Measurements from ENCODE around the gene NXPE3. TPM values are rescaled to one million over a fixed set of nuclear protein-coding genes. Genes with fewer than 3 reads are reported as not detected.

The NXPE3 gene
- total RNA-seq, 1 experiment from 2014 or later = 12.8 TPM

- ChIA-PET POLR2A (ENCODE audit: unreplicated experiment) (no interaction called here), CTCF (no interaction called here)
- H3K4me3 ChIP-seq = no peak overlapping the region
- 0 out of 2 replicates have a peak, but pooled peaks cover 4% of the 10 kb centered on the region for H3K9me2 ChIP-seq (ENCODE audit: insufficient read depth)
- H4K20me1 ChIP-seq (ENCODE audit: insufficient read depth) = no peaks in the 10 kb centered on the region
- intact Hi-C loops (cut with micrococcal nuclease; ENCODE audit: unreplicated experiment) = no loop called here
- H3K36me3 ChIP-seq (ENCODE audit: low read depth) = no peaks in the 10 kb centered on the region
- H3K27me3 ChIP-seq (ENCODE audit: insufficient read depth, low read depth) = no peaks in the 10 kb centered on the region
- peaks cover 23% of the 10 kb centered on the region for H3K4me1 ChIP-seq (replicated peaks; ENCODE audit: insufficient read depth)
- H3K9me3 ChIP-seq (ENCODE audit: insufficient read depth, low read depth) = no peaks in the 10 kb centered on the region; the same call in 1 of the 2 replicates
- DNase-seq = no peak
- no TSS peak for BruUV-seq (replicated peaks)
- no peak for TF ChIP-seq EZH2 (IDR thresholded peaks at IDR 0.05; ENCODE audit: low read depth)
- TF ChIP-seq, protein P1, sequence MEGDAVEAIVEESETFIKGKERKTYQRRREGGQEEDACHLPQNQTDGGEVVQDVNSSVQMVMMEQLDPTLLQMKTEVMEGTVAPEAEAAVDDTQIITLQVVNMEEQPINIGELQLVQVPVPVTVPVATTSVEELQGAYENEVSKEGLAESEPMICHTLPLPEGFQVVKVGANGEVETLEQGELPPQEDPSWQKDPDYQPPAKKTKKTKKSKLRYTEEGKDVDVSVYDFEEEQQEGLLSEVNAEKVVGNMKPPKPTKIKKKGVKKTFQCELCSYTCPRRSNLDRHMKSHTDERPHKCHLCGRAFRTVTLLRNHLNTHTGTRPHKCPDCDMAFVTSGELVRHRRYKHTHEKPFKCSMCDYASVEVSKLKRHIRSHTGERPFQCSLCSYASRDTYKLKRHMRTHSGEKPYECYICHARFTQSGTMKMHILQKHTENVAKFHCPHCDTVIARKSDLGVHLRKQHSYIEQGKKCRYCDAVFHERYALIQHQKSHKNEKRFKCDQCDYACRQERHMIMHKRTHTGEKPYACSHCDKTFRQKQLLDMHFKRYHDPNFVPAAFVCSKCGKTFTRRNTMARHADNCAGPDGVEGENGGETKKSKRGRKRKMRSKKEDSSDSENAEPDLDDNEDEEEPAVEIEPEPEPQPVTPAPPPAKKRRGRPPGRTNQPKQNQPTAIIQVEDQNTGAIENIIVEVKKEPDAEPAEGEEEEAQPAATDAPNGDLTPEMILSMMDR (conservative IDR thresholded peaks at IDR 0.05) = no peak
- no peaks in the 10 kb centered on the region for H3K79me2 ChIP-seq (ENCODE audit: low read depth)
- peaks cover 3% of the 10 kb centered on the region; the same call in 1 of the 2 replicates for H3F3A ChIP-seq (ENCODE audit: insufficient read depth, low read depth)
- H3K4me2 ChIP-seq = no peak overlapping the region
- H3K27ac ChIP-seq = no peak overlapping the region
- H2AFZ ChIP-seq = no peak overlapping the region
Observed at GRCh38 chr3:101829874-101830273, 50.9 kb downstream of the NXPE3 start.

DNA sequence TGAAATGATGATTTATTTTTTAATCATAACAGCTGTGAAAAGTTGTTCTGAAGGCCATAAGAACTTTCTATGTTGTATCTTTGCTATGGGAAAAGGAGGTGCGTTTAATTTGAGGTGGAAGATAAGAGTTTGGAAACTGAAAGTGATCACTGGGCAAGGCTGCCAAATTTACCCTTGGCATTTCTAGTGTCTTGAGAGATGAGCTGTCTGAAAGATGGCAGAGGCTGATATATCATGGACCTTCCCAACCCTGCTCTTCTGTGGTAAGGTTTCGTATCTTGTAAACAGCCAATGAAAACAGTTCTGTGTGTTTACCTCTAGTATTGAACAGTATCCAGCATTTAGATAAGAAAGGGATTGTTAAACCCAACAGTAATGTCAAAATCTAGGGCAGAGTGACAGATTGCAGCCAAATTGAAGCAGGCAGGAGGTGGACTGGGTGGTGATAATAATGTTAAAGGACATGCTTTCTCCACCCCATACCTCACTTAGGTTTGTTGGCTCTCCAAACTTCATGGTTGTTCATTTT, 54.5 kb downstream of the NXPE3 start:
- CTCF ChIA-PET = no interaction called here

GRCh38 chr3:101835676-101836075, 56.7 kb downstream of the NXPE3 start:
- Histone ChIP-seq H3K4me3 (no peak overlapping the region), H4K20me1 (ENCODE audit: insufficient read depth) (no peaks in the 10 kb centered on the region), H3K27ac (no peak overlapping the region), H2AFZ (no peak overlapping the region), H3K27me3 (ENCODE audit: insufficient read depth, low read depth) (no peaks in the 10 kb centered on the region), H3K36me3 (ENCODE audit: low read depth) (no peaks in the 10 kb centered on the region), H3K4me2 (no peak overlapping the region), H3K4me1 (replicated peaks; ENCODE audit: insufficient read depth) (no peaks in the 10 kb centered on the region), H3K9me3 (ENCODE audit: insufficient read depth, low read depth) (no peaks in the 10 kb centered on the region; the same call in 1 of the 2 replicates), H3K79me2 (ENCODE audit: low read depth) (no peaks in the 10 kb centered on the region), H3K9me2 (ENCODE audit: insufficient read depth) (0 out of 2 replicates have a peak, but pooled peaks cover 4% of the 10 kb centered on the region), H3F3A (ENCODE audit: insufficient read depth, low read depth) (no peaks in the 10 kb centered on the region)
- intact Hi-C loops (cut with micrococcal nuclease; ENCODE audit: unreplicated experiment) = no loop called here
- CTCF ChIA-PET = interaction anchor here (0.6 kb wide), 1 partner anchor 33 kb away, joined by 3 read pairs; no protein-coding TSS in a partner anchor
- no peak for TF ChIP-seq EZH2 (IDR thresholded peaks at IDR 0.05; ENCODE audit: low read depth)
- TF ChIP-seq, protein P1 (conservative IDR thresholded peaks at IDR 0.05) = no peak
- DNase-seq = no peak
- POLR2A ChIA-PET (ENCODE audit: unreplicated experiment) = interaction anchor here (0.6 kb wide), 1 partner anchor 390 kb away, joined by 4 read pairs; no protein-coding TSS in a partner anchor
- BruUV-seq (replicated peaks) = no TSS peak

More for the DNA sequence above, 54.5 kb downstream of the NXPE3 start:
- H2AFZ ChIP-seq = no peak overlapping the region
- H3F3A ChIP-seq (ENCODE audit: insufficient read depth, low read depth) = no peaks in the 10 kb centered on the region
- H3K27ac ChIP-seq = no peak overlapping the region
- H3K4me3 ChIP-seq = no peak overlapping the region
- POLR2A ChIA-PET (ENCODE audit: unreplicated experiment) = no interaction called here
- DNase-seq = no peak
- H3K9me3 ChIP-seq (ENCODE audit: insufficient read depth, low read depth) = no peaks in the 10 kb centered on the region; the same call in 1 of the 2 replicates
- H3K27me3 ChIP-seq (ENCODE audit: insufficient read depth, low read depth) = no peaks in the 10 kb centered on the region
- BruUV-seq (replicated peaks) = no TSS peak
- no peaks in the 10 kb centered on the region for H4K20me1 ChIP-seq (ENCODE audit: insufficient read depth)
- intact Hi-C loops (cut with micrococcal nuclease; ENCODE audit: unreplicated experiment) = no loop called here
- H3K79me2 ChIP-seq (ENCODE audit: low read depth) = no peaks in the 10 kb centered on the region
- H3K4me2 ChIP-seq = no peak overlapping the region
- peaks cover 6% of the 10 kb centered on the region for H3K4me1 ChIP-seq (replicated peaks; ENCODE audit: insufficient read depth)
- no peaks in the 10 kb centered on the region for H3K36me3 ChIP-seq (ENCODE audit: low read depth)
- 0 out of 2 replicates have a peak, but pooled peaks cover 4% of the 10 kb centered on the region for H3K9me2 ChIP-seq (ENCODE audit: insufficient read depth)
- TF ChIP-seq EZH2 (IDR thresholded peaks at IDR 0.05; ENCODE audit: low read depth) = no peak
- TF ChIP-seq, protein P1 (conservative IDR thresholded peaks at IDR 0.05) = no peak
